Measurements from ENCODE around the gene PRICKLE4.

Gene PRICKLE4

DNA sequence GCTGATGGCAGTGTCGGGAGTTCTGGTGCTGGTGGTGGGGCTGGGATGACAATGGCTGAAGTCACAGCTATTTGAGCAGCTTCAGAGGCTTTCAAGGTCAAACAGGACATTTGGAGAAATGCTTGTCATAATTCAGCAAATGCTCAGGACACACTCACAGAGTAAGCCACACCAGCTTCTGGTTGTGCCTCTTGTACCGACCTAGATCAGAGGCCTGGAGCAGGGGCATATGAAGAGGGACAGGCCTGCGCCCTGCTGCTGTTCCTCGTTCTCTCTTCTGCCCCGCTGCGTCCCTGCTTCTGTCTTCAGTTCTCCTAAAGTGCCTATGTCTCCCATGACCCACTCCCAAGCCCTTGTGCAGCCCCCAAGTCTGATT, 32.5 kb upstream of the PRICKLE4 start:
- no peaks in the 10 kb centered on the region for H3K79me2 ChIP-seq (ENCODE audit: low read length)
- H3K27me3 ChIP-seq (ENCODE audit: low read depth, low read length): no peaks in the 10 kb centered on the region
- no peaks in the 10 kb centered on the region for H4K20me1 ChIP-seq (ENCODE audit: insufficient read depth, low read length)
- no peaks in the 10 kb centered on the region for H3K36me3 ChIP-seq (replicated peaks; ENCODE audit: low read depth, low read length)
- H3K4me3 ChIP-seq (ENCODE audit: low read length): no peak overlapping the region
- no peaks in the 10 kb centered on the region for H3K9me3 ChIP-seq (ENCODE audit: insufficient read depth, low read length)
- H3K27ac ChIP-seq (ENCODE audit: low read length): no peak overlapping the region
- no peak overlapping the region for H3K9ac ChIP-seq (ENCODE audit: low read length)
- H2AFZ ChIP-seq (ENCODE audit: low read depth, low read length): no peak overlapping the region
- no peaks in the 10 kb centered on the region for H3K4me1 ChIP-seq (ENCODE audit: low read length)
- no peak for TF ChIP-seq EZH2phosphoT487 (IDR thresholded peaks at IDR 0.05; ENCODE audit: low read depth)
- TF ChIP-seq, protein P1, sequence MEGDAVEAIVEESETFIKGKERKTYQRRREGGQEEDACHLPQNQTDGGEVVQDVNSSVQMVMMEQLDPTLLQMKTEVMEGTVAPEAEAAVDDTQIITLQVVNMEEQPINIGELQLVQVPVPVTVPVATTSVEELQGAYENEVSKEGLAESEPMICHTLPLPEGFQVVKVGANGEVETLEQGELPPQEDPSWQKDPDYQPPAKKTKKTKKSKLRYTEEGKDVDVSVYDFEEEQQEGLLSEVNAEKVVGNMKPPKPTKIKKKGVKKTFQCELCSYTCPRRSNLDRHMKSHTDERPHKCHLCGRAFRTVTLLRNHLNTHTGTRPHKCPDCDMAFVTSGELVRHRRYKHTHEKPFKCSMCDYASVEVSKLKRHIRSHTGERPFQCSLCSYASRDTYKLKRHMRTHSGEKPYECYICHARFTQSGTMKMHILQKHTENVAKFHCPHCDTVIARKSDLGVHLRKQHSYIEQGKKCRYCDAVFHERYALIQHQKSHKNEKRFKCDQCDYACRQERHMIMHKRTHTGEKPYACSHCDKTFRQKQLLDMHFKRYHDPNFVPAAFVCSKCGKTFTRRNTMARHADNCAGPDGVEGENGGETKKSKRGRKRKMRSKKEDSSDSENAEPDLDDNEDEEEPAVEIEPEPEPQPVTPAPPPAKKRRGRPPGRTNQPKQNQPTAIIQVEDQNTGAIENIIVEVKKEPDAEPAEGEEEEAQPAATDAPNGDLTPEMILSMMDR (IDR thresholded peaks at IDR 0.05; ENCODE audit: low read depth, low read length): no peak
- H3K4me2 ChIP-seq (ENCODE audit: low read length): no peak overlapping the region

DNA sequence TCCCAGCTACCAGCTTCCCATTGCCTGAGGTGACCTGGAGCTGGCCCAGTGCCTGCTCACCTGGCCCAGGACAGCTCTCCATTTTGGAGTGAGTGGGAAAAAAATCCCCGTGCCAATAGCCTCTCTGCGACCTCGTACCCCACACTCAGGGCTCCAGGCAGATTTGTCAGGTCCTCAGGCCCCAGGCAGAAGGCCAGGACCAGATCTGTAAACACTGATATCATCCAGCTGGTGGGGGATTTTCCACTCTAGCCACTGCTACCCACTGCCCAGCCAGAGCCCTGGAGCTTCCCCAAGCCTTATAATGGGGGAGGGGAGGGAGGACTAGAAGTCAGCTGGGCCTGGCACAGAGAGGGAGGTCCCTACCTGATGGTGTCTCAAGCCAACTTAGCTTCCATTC, 32.0 kb upstream of the PRICKLE4 start:
- H3K27ac ChIP-seq (ENCODE audit: low read length): no peak overlapping the region
- H3K4me3 ChIP-seq (ENCODE audit: low read length): no peak overlapping the region
- no peak overlapping the region for H3K4me2 ChIP-seq (ENCODE audit: low read length)
- H4K20me1 ChIP-seq (ENCODE audit: insufficient read depth, low read length): no peaks in the 10 kb centered on the region
- no peaks in the 10 kb centered on the region for H3K4me1 ChIP-seq (ENCODE audit: low read length)
- H2AFZ ChIP-seq (ENCODE audit: low read depth, low read length): no peak overlapping the region
- TF ChIP-seq EZH2phosphoT487 (IDR thresholded peaks at IDR 0.05; ENCODE audit: low read depth): no peak
- H3K36me3 ChIP-seq (replicated peaks; ENCODE audit: low read depth, low read length): no peaks in the 10 kb centered on the region
- H3K9ac ChIP-seq (ENCODE audit: low read length): no peak overlapping the region
- H3K9me3 ChIP-seq (ENCODE audit: insufficient read depth, low read length): no peaks in the 10 kb centered on the region
- peaks cover 3% of the 10 kb centered on the region; the same call in 1 of the 2 replicates for H3K27me3 ChIP-seq (ENCODE audit: low read depth, low read length)
- no peaks in the 10 kb centered on the region for H3K79me2 ChIP-seq (ENCODE audit: low read length)

DNA sequence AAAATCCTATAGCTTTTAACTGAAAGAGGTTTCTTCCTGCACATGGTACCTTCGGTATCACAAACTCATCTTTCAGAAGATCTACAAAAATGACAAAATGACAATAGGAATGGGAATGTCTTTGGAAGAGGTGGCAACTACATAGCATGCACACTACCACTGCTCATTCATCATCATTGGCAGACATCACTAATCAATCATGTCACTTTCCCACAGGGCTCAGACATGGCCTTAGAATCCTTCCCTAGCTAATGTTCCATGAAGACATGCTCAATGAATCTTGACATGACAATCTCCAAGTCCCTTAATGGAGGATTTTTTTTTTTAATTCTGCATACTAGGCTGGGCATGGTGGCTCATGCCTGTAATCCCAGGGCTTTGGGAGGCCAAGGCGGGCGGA, 30.2 kb upstream of the PRICKLE4 start:
- no peaks in the 10 kb centered on the region for H3K79me2 ChIP-seq (ENCODE audit: low read length)
- TF ChIP-seq EZH2phosphoT487 (IDR thresholded peaks at IDR 0.05; ENCODE audit: low read depth): no peak
- TF ChIP-seq, protein P1 (IDR thresholded peaks at IDR 0.05; ENCODE audit: low read depth, low read length): no peak

DNA sequence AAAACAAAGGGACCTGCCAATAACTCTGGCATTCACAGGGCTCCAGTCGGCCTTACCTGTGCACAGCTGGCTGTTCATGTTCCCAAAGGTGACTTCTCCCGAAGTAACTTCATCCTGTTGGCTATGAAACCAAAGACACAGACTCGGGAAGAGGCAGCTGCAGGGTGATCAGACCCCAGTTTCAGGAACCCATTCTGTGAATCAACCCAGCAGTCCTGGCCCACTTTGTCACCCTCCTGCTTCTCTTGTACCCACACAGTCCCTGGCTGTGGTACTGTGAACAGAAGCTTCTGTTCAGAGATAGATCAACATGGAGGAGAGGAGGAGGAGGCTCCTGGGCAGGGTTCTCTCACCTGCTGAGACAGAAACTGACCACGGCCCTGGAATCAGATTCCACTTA, 24.7 kb upstream of the PRICKLE4 start:
- Histone ChIP-seq H3K27ac (ENCODE audit: low read length) (no peak overlapping the region), H2AFZ (ENCODE audit: low read depth, low read length) (no peak overlapping the region), H3K36me3 (replicated peaks; ENCODE audit: low read depth, low read length) (no peaks in the 10 kb centered on the region), H3K4me2 (ENCODE audit: low read length) (no peak overlapping the region), H3K27me3 (ENCODE audit: low read depth, low read length) (peaks cover 13% of the 10 kb centered on the region), H3K79me2 (ENCODE audit: low read length) (no peaks in the 10 kb centered on the region), H3K9ac (ENCODE audit: low read length) (no peak overlapping the region), H3K9me3 (ENCODE audit: insufficient read depth, low read length) (no peaks in the 10 kb centered on the region), H3K4me1 (ENCODE audit: low read length) (peaks cover 8% of the 10 kb centered on the region), H4K20me1 (ENCODE audit: insufficient read depth, low read length) (no peaks in the 10 kb centered on the region), H3K4me3 (ENCODE audit: low read length) (no peak overlapping the region)
- no peak for TF ChIP-seq EZH2phosphoT487 (IDR thresholded peaks at IDR 0.05; ENCODE audit: low read depth)
- TF ChIP-seq, protein P1 (IDR thresholded peaks at IDR 0.05; ENCODE audit: low read depth, low read length): no peak

More for the DNA sequence above, 30.2 kb upstream of the PRICKLE4 start:
- H4K20me1 ChIP-seq (ENCODE audit: insufficient read depth, low read length): no peaks in the 10 kb centered on the region
- no peaks in the 10 kb centered on the region for H3K9me3 ChIP-seq (ENCODE audit: insufficient read depth, low read length)
- no peaks in the 10 kb centered on the region for H3K4me1 ChIP-seq (ENCODE audit: low read length)
- no peak overlapping the region for H3K4me2 ChIP-seq (ENCODE audit: low read length)
- H3K36me3 ChIP-seq (replicated peaks; ENCODE audit: low read depth, low read length): no peaks in the 10 kb centered on the region
- no peak overlapping the region for H3K9ac ChIP-seq (ENCODE audit: low read length)
- H3K27ac ChIP-seq (ENCODE audit: low read length): no peak overlapping the region
- no peak overlapping the region for H3K4me3 ChIP-seq (ENCODE audit: low read length)
- no peak overlapping the region for H2AFZ ChIP-seq (ENCODE audit: low read depth, low read length)
- peaks cover 13% of the 10 kb centered on the region for H3K27me3 ChIP-seq (ENCODE audit: low read depth, low read length)

DNA sequence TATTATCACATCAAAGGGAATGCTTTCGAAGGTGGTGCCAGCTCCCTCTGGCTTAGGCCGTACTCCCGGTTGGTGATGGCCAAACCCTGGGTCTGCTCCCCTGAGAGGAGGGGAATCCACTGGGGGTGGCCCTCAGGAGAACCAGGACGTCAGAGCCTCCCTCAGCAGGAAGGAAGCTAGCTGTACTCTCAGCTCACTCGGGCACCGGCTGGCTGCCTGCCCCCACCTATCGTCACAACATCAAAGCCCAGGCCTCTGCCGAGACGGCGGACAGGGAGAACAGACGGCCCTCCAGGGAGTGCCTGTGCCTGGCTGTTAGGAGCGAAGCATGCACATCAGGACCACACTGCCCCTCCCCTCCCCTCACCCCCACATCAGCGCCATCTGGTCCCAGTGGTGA, 24.2 kb upstream of the PRICKLE4 start:
- H2AFZ ChIP-seq (ENCODE audit: low read depth, low read length): no peak overlapping the region
- H3K4me2 ChIP-seq (ENCODE audit: low read length): no peak overlapping the region
- no peak overlapping the region for H3K9ac ChIP-seq (ENCODE audit: low read length)
- H3K79me2 ChIP-seq (ENCODE audit: low read length): no peaks in the 10 kb centered on the region
- H4K20me1 ChIP-seq (ENCODE audit: insufficient read depth, low read length): no peaks in the 10 kb centered on the region
- H3K27ac ChIP-seq (ENCODE audit: low read length): no peak overlapping the region
- no peaks in the 10 kb centered on the region for H3K9me3 ChIP-seq (ENCODE audit: insufficient read depth, low read length)
- no peaks in the 10 kb centered on the region for H3K36me3 ChIP-seq (replicated peaks; ENCODE audit: low read depth, low read length)
- TF ChIP-seq, protein P1 (IDR thresholded peaks at IDR 0.05; ENCODE audit: low read depth, low read length): no peak
- TF ChIP-seq EZH2phosphoT487 (IDR thresholded peaks at IDR 0.05; ENCODE audit: low read depth): no peak
- no peak overlapping the region for H3K4me3 ChIP-seq (ENCODE audit: low read length)
- H3K27me3 ChIP-seq (ENCODE audit: low read depth, low read length): peaks cover 13% of the 10 kb centered on the region
- H3K4me1 ChIP-seq (ENCODE audit: low read length): peaks cover 8% of the 10 kb centered on the region

All from OCI-LY3 (cell line).